Neural cell (in vitro differentiated cells): ENCODE measurements around the gene TRIB2. TPM values are rescaled to one million over a fixed set of nuclear protein-coding genes. Genes with fewer than 3 reads are reported as not detected.

Experiments
- H2AFZ ChIP-seq: fragments of 200-600, 300-800 bp; sonication (generic), shearing (Covaris generic); 2 replicates; pipeline ENCODE4 v1.6.0; 2014; ENCODE audit warnings: low read depth, mild to moderate bottlenecking, antibody characterized with exemption, low read length, moderate library complexity
- H3F3A ChIP-seq: fragments of 200-600 bp; shearing (Covaris generic); 2 replicates; pipeline ENCODE4 v1.6.1; 2016; ENCODE audit warnings: mild to moderate bottlenecking, moderate library complexity, mixed read lengths, antibody characterized with exemption, low read length; ENCODE audit not compliant: insufficient read depth, poor library complexity, severe bottlenecking
- H3K27ac ChIP-seq: fragments of 200-600, 300-800 bp; sonication (generic), shearing (Covaris generic); 2 replicates; pipeline ENCODE4 v1.5.1; 2014; ENCODE audit warnings: mild to moderate bottlenecking, low read length, moderate library complexity
- H3K27me3 ChIP-seq: fragments of 300-800, 200-600 bp; sonication (generic), shearing (Covaris generic); 2 replicates; pipeline ENCODE4 v1.6.0; 2014; ENCODE audit warnings: mild to moderate bottlenecking, low read depth, low read length, moderate library complexity; ENCODE audit not compliant: insufficient read depth
- H3K36me3 ChIP-seq: fragments of 300-800, 200-600 bp; sonication (generic), shearing (Covaris generic); 2 replicates; pipeline ENCODE4 v1.5.1; 2014; ENCODE audit warnings: mild to moderate bottlenecking, antibody characterized with exemption, low read length, moderate library complexity; ENCODE audit not compliant: insufficient read depth
- H3K4me2 ChIP-seq: fragments of 300-800, 200-600 bp; sonication (generic), shearing (Covaris generic); 2 replicates; pipeline ENCODE4 v1.6.0; 2014; ENCODE audit warnings: mild to moderate bottlenecking, low read length
- H3K4me3 ChIP-seq: fragments of 300-800, 200-600 bp; sonication (generic), shearing (Covaris generic); 2 replicates; pipeline ENCODE4 v1.5.1; 2014; ENCODE audit warnings: mild to moderate bottlenecking, low read length, moderate library complexity
- H3K79me2 ChIP-seq: fragments of 200-600 bp; shearing (Covaris generic); replicated peaks from 2 replicates; pipeline ENCODE4 v1.6.0; 2014; ENCODE audit warnings: mild to moderate bottlenecking, low read length, moderate library complexity; ENCODE audit not compliant: insufficient read depth
- H3K9ac ChIP-seq: fragments of 300-800, 200-600 bp; sonication (generic), shearing (Covaris generic); 2 replicates; pipeline ENCODE4 v1.6.1; 2016; ENCODE audit warnings: mild to moderate bottlenecking, low read length, mixed read lengths
- H3K9me2 ChIP-seq: fragments of 200-600 bp; shearing (Covaris generic); 2 replicates; pipeline ENCODE4 v1.6.1; 2016; ENCODE audit warnings: mild to moderate bottlenecking, low read length, mixed read lengths; ENCODE audit not compliant: insufficient read depth
- H3K9me3 ChIP-seq: fragments of 200-600, 300-800 bp; sonication (generic), shearing (Covaris generic); 2 replicates; pipeline ENCODE4 v1.6.1; 2016; ENCODE audit warnings: mild to moderate bottlenecking, mixed run types, low read length, moderate library complexity, mixed read lengths
- H4K20me1 ChIP-seq: fragments of 200-600 bp; shearing (Covaris generic); 2 replicates; pipeline ENCODE4 v1.6.1; 2016; ENCODE audit warnings: mild to moderate bottlenecking, mixed run types; ENCODE audit not compliant: insufficient read depth
- CTCF ChIP-seq: fragments of 450-650 bp; IDR thresholded peaks from 2 replicates; pipeline ENCODE4 v1.5.1; 2014; ENCODE audit warnings: antibody characterized with exemption, mild to moderate bottlenecking, moderate library complexity; ENCODE audit not compliant: poor library complexity, severe bottlenecking
- EP300 ChIP-seq: fragments of 450-650 bp; conservative IDR thresholded peaks from 2 replicates; pipeline ENCODE4 v1.6.1; 2014; ENCODE audit warnings: antibody characterized with exemption, mild to moderate bottlenecking, moderate library complexity; ENCODE audit not compliant: poor library complexity, severe bottlenecking
- EZH2 ChIP-seq: fragments of 200-600, 300-800 bp; shearing (Covaris generic), sonication (generic); IDR thresholded peaks from 2 replicates; pipeline ENCODE4 v1.6.1; 2014; ENCODE audit warnings: antibody characterized with exemption, low read length, borderline replicate concordance, mild to moderate bottlenecking; ENCODE audit not compliant: insufficient read depth, poor library complexity, severe bottlenecking
- MXI1 ChIP-seq: fragments of 450-650 bp; conservative IDR thresholded peaks from 2 replicates; pipeline ENCODE4 v1.6.1; 2014; ENCODE audit warnings: antibody characterized with exemption, mild to moderate bottlenecking; ENCODE audit not compliant: poor library complexity, severe bottlenecking
- POLR2AphosphoS5 ChIP-seq: IDR thresholded peaks from 2 replicates; pipeline ENCODE4 v1.6.1; 2012
- RAD21 ChIP-seq: fragments of 450-650 bp; conservative IDR thresholded peaks from 2 replicates; pipeline ENCODE4 v1.6.1; 2014; ENCODE audit warnings: antibody characterized with exemption, mild to moderate bottlenecking, moderate library complexity
- REST ChIP-seq: IDR thresholded peaks from 2 replicates; pipeline ENCODE4 v1.6.1; 2012; ENCODE audit warnings: borderline replicate concordance
- SMC3 ChIP-seq: fragments of 450-650 bp; conservative IDR thresholded peaks from 2 replicates; pipeline ENCODE4 v1.6.1; 2014; ENCODE audit warnings: antibody characterized with exemption, mild to moderate bottlenecking, moderate library complexity; ENCODE audit not compliant: poor library complexity
- TAF1 ChIP-seq: IDR thresholded peaks from 2 replicates; pipeline ENCODE4 v1.6.1; 2012; ENCODE audit warnings: low read depth
- polyA plus RNA-seq: library from polyadenylated mRNA; depleted of rRNA; stranded (reverse); fragments of >200 nt; gene quantifications from 2 replicates; pipeline ENCODE4 v1.2.3, GENCODE V29; 2014

Gene TRIB2
- polyA plus RNA-seq, 1 donor from 2014 or later = 123 TPM

- Histone ChIP-seq H3K9me3 (no peaks in the 10 kb centered on the region), H3K27me3 (no peaks in the 10 kb centered on the region), H2AFZ (no peak overlapping the region), H4K20me1 (peaks cover 7% of the 10 kb centered on the region), H3K4me2 (no peak overlapping the region), H3F3A (no peaks in the 10 kb centered on the region), H3K36me3 (peaks cover 6% of the 10 kb centered on the region), H3K4me3 (no peak overlapping the region), H3K9me2 (no peaks in the 10 kb centered on the region), H3K27ac (no peak overlapping the region), H3K79me2 (peaks cover 67% of the 10 kb centered on the region), H3K9ac (no peak overlapping the region)
- TF ChIP-seq REST = no peak
- TF ChIP-seq MXI1 = no peak
These were observed 15.9 kb downstream of the TRIB2 start for GRCh38 chr2:12732651-12733050.

GRCh38 chr2:12733846-12734245, 17.1 kb downstream of the TRIB2 start:
- Histone ChIP-seq H3F3A (no peaks in the 10 kb centered on the region), H3K9me3 (no peaks in the 10 kb centered on the region), H3K27me3 (no peaks in the 10 kb centered on the region), H2AFZ (no peak overlapping the region), H4K20me1 (peaks cover 7% of the 10 kb centered on the region), H3K4me2 (no peak overlapping the region), H3K36me3 (peaks cover 6% of the 10 kb centered on the region), H3K9ac (no peak overlapping the region), H3K79me2 (peaks cover 57% of the 10 kb centered on the region), H3K27ac (no peak overlapping the region), H3K4me3 (no peak overlapping the region), H3K9me2 (no peaks in the 10 kb centered on the region)
- TF ChIP-seq POLR2AphosphoS5 (no peak), TAF1 (no peak), SMC3 (no peak), RAD21 (no peak), MXI1 (no peak), EZH2 (no peak), REST (no peak), EP300 (no peak), CTCF (no peak)
